HPDE6-E6E7 (cell line): Measurements from ENCODE around the gene CHRDL2.

Experiments
- DNase-seq: peaks from one replicate; pipeline ENCODE4 v3.0.0; 2011; ENCODE audit warnings: missing footprints; ENCODE audit errors: extremely low spot score

The CHRDL2 gene

DNA sequence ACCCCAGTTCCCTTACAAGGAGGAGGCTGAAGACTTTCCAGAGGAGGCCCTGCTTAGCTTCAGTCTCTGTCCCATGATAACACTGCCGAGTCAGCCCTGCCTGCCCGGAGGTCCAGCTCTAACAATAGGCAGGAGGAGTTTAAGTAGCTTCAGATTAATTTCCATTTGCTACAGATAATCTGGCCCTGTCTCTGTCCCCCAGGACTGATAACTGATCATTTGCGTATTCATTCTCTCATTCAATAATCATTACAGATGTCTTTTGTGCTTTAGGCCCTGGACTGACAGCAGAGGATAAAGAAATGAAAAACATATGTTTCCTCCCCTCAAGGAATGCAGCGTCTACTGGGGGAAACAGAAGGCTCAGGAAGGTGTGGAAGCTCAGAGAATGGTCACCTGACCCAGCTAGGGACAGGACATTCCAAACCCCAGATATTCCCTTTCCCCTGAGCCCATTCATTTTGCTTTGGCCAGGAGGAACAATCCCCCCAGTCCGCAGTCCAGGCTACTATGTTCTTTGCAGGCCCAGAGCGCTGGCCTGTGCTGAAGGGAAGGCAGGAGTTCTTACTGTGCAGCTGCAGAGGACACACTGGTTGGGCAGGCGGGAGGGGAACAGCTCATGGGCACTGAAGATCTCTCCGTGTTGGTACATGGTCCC is 20.8 kb downstream of the CHRDL2 start:
- no peak for DNase-seq

DNA sequence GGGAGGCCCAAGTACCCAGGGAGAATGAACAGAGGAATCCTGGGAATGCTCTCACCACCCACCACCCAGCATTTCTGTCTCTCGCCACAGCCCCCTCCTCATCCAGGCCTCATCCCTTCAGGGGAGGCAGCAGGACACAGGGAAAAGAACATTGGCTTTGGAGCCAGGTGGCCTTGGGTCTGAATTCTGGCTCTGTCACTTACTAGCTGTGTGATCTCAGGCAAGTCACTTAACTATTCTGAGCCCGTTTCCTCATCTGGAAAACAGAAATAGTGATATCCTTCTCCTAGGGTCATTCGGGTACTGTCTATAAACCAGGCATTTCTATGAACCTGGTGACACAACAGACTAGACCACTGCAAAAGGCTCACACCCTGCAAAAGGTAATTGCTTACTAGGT is 22.1 kb downstream of the CHRDL2 start:
- no peak for DNase-seq

- no peak for DNase-seq
Measured at GRCh38 chr11:74707602-74708510, 23.4 kb downstream of the CHRDL2 start.

- no peak for DNase-seq
Measured at GRCh38 chr11:74707182-74707581, 24.0 kb downstream of the CHRDL2 start.

GRCh38 chr11:74703211-74703610 is 28.0 kb downstream of the CHRDL2 start:
- DNase-seq = no peak

- DNase-seq = peak; percentile 71
Measured at GRCh38 chr11:74702383-74703007, 28.7 kb downstream of the CHRDL2 start.

- DNase-seq = no peak
Measured at GRCh38 chr11:74701351-74701750, 29.9 kb downstream of the CHRDL2 start.

- no peak for DNase-seq
Measured at GRCh38 chr11:74699615-74700396, 31.4 kb downstream of the CHRDL2 start.

- DNase-seq = no peak
Measured at GRCh38 chr11:74697722-74698121, 33.5 kb downstream of the CHRDL2 start.

DNA sequence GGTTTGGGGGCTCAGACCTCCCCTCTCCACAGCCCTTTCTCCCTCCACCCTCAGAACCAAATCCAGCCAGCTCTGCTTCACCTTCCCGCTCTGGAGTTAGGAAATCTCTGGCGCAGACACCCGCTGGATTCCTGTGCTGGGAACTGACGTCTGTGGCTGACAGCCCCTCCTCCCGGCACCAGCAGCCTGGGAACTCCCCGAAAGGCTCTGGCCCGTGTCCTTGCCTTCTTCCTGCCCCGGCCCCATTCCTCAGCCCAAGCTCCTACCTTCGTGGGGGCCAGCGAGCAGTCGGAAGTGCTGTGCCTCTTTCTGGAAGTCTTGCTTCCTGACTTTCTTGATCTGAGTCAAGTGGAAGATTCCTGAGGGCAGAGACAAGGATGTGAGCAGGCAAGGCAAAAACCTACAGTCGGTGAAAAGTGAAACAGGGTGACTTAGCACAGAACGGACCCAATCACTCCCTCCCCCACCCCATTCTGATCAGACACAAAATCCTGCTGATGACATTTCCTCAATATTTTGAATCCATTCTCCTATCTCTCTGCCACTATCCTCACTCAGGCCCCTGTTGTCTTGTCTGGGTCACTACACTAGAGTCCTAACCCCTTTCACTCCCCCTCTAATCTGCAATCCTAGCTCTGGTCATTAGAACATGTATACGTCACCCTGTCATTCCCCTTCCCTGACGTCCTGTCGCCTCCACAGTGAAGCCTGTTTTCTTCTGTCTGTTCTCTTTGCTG is 34.1 kb downstream of the CHRDL2 start:
- DNase-seq = no peak

GRCh38 chr11:74696500-74696899 is 34.7 kb downstream of the CHRDL2 start:
- no peak for DNase-seq

- no peak for DNase-seq
Measured at GRCh38 chr11:74695705-74696280, 35.4 kb downstream of the CHRDL2 start.

DNA sequence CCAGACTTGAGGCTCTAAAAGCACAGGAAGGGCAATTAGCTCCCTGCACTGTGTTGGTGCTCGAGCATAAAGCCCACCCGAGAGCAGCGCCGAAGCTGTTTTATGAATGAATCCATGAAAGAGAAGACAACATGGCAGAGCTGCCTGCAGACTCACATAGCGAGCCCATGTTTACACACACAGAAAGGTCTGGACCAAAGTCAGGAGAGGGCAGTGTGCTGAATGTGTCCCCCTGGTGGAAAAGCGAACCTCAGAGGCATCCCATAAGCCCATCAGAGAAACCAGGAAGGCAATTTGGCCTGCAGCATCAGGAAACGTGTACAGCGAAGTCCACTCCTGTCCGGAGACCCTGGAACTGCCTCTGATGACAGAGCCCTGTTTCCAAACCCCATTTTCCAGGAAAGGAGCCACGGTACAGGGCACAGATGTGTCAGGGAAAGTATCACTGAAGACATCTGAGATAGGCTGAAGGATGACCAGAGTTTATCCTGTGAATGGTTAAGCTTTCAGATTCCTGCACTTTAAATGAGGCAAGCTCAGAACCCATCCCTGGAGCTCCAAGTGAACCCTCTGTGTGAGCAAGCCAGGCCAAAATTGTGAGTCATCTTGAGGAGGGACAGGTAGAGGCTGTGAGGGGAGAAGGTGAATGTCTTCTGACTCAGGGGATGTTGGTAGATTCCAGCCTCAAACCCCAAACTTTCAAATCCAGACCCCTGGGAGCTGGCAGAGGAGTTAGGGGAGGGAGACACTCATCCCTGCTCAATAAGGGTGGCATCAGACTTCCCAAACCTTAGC is 36.9 kb downstream of the CHRDL2 start:
- no peak for DNase-seq

- no peak for DNase-seq
Measured at GRCh38 chr11:74693531-74693930, 37.7 kb downstream of the CHRDL2 start.

- no peak for DNase-seq
Measured at GRCh38 chr11:74691755-74692154, 39.5 kb downstream of the CHRDL2 start.

DNA sequence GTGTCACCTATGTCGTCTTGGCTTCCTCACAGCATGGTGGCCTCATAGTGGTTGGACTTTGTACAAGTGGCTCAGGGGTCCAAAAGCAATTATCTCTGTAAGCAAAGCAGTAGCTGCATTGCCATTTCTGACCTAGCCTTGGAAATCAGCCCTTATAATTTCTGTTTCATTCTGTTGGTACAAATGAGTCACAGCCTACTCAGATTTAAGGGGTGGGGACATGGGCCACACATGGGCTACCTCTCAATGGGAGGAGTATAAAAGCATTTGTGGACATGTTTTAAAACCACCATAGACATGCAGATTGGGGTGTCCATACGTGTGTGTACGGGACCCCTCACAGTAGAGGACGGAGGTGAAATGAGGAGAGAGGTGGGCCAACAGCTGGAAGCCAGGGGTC is 41.6 kb downstream of the CHRDL2 start:
- DNase-seq = no peak

DNA sequence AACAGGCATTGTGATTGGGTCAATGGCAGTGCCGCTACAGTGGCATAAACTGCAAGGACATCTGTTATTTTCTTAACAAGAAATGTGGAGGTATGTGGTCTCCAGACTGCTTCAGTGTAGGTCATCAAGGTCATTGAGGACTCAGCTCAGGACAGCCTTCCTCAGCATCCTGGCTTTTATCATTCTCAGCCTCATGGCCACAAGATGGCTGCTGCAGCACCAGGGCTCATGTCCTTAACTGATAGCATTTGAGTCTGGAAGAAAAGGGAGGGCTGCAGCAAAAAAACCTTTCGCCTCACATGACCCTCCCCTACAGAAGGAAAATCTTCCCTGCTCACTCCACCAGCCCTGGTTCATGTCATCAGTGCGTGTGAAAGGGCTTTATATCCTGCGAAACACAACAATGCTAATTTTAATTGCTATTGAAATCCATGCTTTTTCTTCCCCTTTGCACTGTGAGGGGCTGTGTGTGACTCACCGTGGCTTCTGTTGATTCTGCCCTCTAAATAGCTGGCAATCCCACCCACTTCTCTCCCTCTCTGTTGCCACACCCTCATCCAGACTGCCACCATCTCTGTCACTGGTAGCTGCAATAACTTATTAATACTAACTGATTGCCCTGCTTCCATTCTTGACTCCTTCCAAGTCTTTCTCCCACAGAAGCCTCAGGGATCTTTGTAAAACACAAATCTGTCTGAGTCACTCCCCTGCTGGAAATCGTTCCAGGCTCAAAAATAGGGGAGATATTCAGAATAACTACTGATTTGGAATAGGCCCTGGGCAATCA is 43.8 kb downstream of the CHRDL2 start:
- no peak for DNase-seq

- no peak for DNase-seq
Measured at GRCh38 chr11:74686792-74687191, 44.4 kb downstream of the CHRDL2 start.

DNA sequence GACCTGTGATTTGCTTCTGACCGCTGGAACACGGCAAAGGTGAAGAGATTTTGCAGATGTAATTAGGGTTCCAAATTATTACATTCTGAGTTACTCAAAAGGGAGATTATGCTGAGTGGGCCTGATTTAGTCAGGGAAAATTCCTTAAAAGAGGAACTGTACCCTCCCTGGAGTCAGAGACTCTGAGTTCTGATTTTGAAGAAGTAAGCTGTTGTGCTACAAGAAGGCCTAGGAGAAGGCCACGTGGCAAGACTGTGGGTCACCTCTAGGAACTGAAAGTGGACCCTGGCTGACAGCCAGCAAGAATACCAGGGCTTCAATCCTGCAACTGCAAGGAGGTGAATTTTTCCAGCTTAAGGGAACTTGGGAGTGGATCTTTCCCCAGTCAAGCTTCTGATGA is 45.3 kb downstream of the CHRDL2 start:
- DNase-seq = no peak
